Heart right ventricle (tissue), 16 donors: ENCODE measurements around the gene RNF40. TPM values are rescaled to one million over a fixed set of nuclear protein-coding genes. Genes with fewer than 3 reads are reported as not detected.
A peak's percentile ranks its signal among the peaks of the same experiment; 100 is the strongest.

Experiments
- ATAC-seq, 8 donors: fragments of 200-7000 bp; cut with Tn5 transposase; one replicate each; pipeline ENCODE4 v1.9.1; 2020; ENCODE audit warnings: mild to moderate bottlenecking in 8 of 8, moderate library complexity in 8 of 8, moderate number of reproducible peaks in 1 of 8
- DNase-seq, 2 donors: peaks; one replicate each; pipeline ENCODE4 v3.0.0-alpha.2; 2020
- H3K27ac ChIP-seq, 10 donors: fragments of 200-600 bp; sonication (generic) in 2 of 10; one replicate each; pipeline versions ENCODE4 v1.5.0 to v1.8.0; 2020 to 2022; ENCODE audit warnings: mild to moderate bottlenecking in 3 of 10
- H3K27me3 ChIP-seq, 7 donors: fragments of 200-600 bp; one replicate each; pipeline ENCODE4 v1.8.0; 2021 to 2022; ENCODE audit warnings: mild to moderate bottlenecking in 2 of 7
- H3K36me3 ChIP-seq, 9 donors: fragments of 200-600 bp; sonication (generic) in 1 of 9; one replicate each; pipeline versions ENCODE4 v1.5.0 to v1.8.0; 2020 to 2022; ENCODE audit warnings: mild to moderate bottlenecking in 2 of 9
- H3K4me1 ChIP-seq, 9 donors: fragments of 200-600 bp; sonication (generic) in 1 of 9; one replicate each; pipeline versions ENCODE4 v1.5.0 to v1.8.0; 2020 to 2022; ENCODE audit warnings: mild to moderate bottlenecking in 4 of 9
- H3K4me3 ChIP-seq, 10 donors: fragments of 200-600 bp; sonication (generic) in 2 of 10; one replicate each; pipeline versions ENCODE4 v1.5.0 to v1.8.0; 2020 to 2022; ENCODE audit warnings: mild to moderate bottlenecking in 7 of 10, moderate library complexity in 2 of 10
- H3K9me3 ChIP-seq, 11 donors: fragments of 200-600 bp in 10 of 11; sonication (generic) in 2 of 11; one replicate each; pipeline versions ENCODE4 v1.5.0 to v1.8.0; 2013 to 2022; ENCODE audit warnings: mild to moderate bottlenecking in 2 of 11, control low read depth in 1 of 11, moderate library complexity in 1 of 11
- WGBS, 2 donors: extraction: QIAGEN DNeasy Blood & Tissue Kit; methylation state at CpG; one replicate each; pipeline ENCODE4 v1.1.7; 2013; ENCODE audit warnings: inconsistent platforms in 1 of 2; 5-methylcytosine and 5-hydroxymethylcytosine counted together
- intact Hi-C, 10 donors: fragments of 100-400 bp; cut with DNase I; formaldehyde crosslinking; loops; one replicate each; pipeline versions ENCODE4 v1.11.1 to v1.14.2; 2022
- polyA plus RNA-seq, 2 donors: library from polyadenylated mRNA; stranded (reverse); fragments of 200-250 nt; gene quantifications; one replicate each; pipeline ENCODE4 v1.2.3, GENCODE V29; 2013
- total RNA-seq, 10 donors: library from RNA; stranded (reverse); fragmentation: NEBNext Ultra II Directional in 3 of 10; extraction: Animal tissue kit (Norgen Biotek cat#: 25700) in 3 of 10; gene quantifications; one replicate each; pipeline versions ENCODE4 v1.2.1 to v1.2.4, GENCODE V29; 2021 to 2023
- TF ChIP-seq, protein P1 (sequence below), 9 donors: fragments of 200-600 bp; sonication (generic) in 2 of 9; IDR thresholded peaks; one replicate each; pipeline versions ENCODE4 v1.5.0 to v1.8.0; 2021 to 2022; ENCODE audit warnings: antibody characterized with exemption in 9 of 9, mild to moderate bottlenecking in 5 of 9, moderate library complexity in 1 of 9
- donor health status: Arrhythmogenic right ventricular cardiomyopathy.
- donor health status: ischemic (EF 13 %, LVEDD 7.1; RV severe dilation, severe dysfunction).
- donor health status: healthy with polysubstance abuse.
- donor health status: DM: no; HTN: yes; CAD: no.
- donor health status: DM: no; HTN: no; CAD: no.
- donor health status: ischemic (EF 25% LVEDD 6.9; RV normal size, moderate dysfunction).
- donor health status: ischemic (EF 25% LVEDD 5.7; RV mildly dilated, moderate dysfunction).
- donor health status: healthy.
- donor health status: DM: yes; HTN: yes; CAD: no.
- donor health status: Ischemic cardiomyopathy.
- donor health status: ischemic (EF 35%, LVEDD 5.7; RV mildly dilated, moderate dysfunction).
- donor health status: nonischemic (EF 11% LVEDD 7.7; RV severe dilation, severe dysfunction).
- donor health status: DM: yes; HTN: yes; CAD: no.
- donor health status: PGD.
- donor health status: ischemic (EF 29% LVEDD 5.4; RV normal size, mild dysfunction).
- donor health status: nonischemic (EF 23%, LVEDD 6.1; RV moderate dilation, normal function).

The RNF40 gene
- total and polyA plus RNA-seq, 12 donors: 33.0 to 69.9 (median 42.6) TPM

GRCh38 chr16:30766933-30767284 is 4.8 kb downstream of the RNF40 start:
- ATAC-seq (peak in 6 of 8 donors; percentile 5 to 79 (median 62)), DNase-seq (no peak)
- 39 to 62% methylated on average over 4 of the region's 4 CpGs for WGBS, 2 donors
- H3K36me3 ChIP-seq: peaks cover 9 to 92% (median 77%) of the 10 kb centered on the region in 9 donors
- H3K4me3 ChIP-seq: no peak overlapping the region
- H3K27ac ChIP-seq: peak overlapping the region; percentile 1 to 81 (median 55)
- no peaks in the 10 kb centered on the region for H3K27me3 ChIP-seq
- TF ChIP-seq, protein P1, sequence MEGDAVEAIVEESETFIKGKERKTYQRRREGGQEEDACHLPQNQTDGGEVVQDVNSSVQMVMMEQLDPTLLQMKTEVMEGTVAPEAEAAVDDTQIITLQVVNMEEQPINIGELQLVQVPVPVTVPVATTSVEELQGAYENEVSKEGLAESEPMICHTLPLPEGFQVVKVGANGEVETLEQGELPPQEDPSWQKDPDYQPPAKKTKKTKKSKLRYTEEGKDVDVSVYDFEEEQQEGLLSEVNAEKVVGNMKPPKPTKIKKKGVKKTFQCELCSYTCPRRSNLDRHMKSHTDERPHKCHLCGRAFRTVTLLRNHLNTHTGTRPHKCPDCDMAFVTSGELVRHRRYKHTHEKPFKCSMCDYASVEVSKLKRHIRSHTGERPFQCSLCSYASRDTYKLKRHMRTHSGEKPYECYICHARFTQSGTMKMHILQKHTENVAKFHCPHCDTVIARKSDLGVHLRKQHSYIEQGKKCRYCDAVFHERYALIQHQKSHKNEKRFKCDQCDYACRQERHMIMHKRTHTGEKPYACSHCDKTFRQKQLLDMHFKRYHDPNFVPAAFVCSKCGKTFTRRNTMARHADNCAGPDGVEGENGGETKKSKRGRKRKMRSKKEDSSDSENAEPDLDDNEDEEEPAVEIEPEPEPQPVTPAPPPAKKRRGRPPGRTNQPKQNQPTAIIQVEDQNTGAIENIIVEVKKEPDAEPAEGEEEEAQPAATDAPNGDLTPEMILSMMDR (IDR thresholded peaks at IDR 0.05): no peak
- intact Hi-C loops: loop anchor here in 1 of 10 donors (10.0 kb wide), 1 partner anchor 62 kb away; no protein-coding TSS in a partner anchor
- no peaks in the 10 kb centered on the region for H3K9me3 ChIP-seq
- H3K4me1 ChIP-seq: peaks cover 17 to 54% (median 31%) of the 10 kb centered on the region in 9 donors

DNA sequence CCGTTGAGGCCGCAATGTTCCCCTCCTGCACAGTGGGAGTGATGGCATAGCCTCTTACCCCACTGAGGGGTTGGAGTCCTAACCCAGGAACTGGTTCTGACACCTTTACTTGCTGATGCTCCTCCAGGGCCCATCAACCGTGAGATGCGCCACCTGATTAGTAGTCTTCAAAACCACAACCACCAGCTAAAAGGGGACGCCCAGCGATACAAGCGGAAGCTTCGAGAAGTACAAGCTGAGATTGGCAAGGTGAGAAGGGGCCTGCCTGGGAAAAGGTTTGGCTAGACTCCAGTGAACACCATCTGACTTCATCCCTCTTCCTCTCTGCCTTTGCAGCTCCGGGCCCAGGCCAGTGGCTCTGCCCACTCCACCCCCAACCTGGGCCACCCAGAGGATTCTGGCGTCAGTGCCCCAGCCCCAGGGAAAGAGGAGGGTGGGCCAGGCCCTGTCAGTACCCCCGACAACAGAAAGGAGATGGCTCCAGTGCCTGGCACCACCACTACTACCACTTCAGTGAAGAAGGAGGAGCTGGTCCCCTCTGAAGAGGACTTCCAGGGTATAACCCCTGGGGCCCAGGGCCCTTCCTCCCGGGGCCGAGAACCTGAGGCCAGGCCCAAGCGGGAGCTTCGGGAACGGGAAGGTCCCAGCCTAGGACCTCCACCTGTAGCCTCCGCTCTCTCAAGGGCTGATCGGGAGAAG is 5.8 kb downstream of the RNF40 start:
- peak in 4 of 8 donors; percentile 7 to 35 (median 22) for ATAC-seq
- Histone ChIP-seq H3K36me3 (peaks cover 10 to 100% (median 86%) of the 10 kb centered on the region in 9 donors), H3K27me3 (no peaks in the 10 kb centered on the region), H3K4me1 (peaks cover 14 to 49% (median 28%) of the 10 kb centered on the region in 9 donors), H3K4me3 (no peak overlapping the region), H3K27ac (peak overlapping the region in 7 of 10 donors; percentile 33 to 81 (median 61)), H3K9me3 (no peaks in the 10 kb centered on the region)
- intact Hi-C loops: loop anchor here in 1 of 10 donors (10.0 kb wide), 1 partner anchor 63 kb away; no protein-coding TSS in a partner anchor
- TF ChIP-seq, protein P1 (IDR thresholded peaks at IDR 0.05): no peak
- 79 to 85% methylated on average over 18 of the region's 18 CpGs for WGBS, 2 donors
- no peak for DNase-seq

GRCh38 chr16:30768583-30769181 is 6.6 kb downstream of the RNF40 start:
- TF ChIP-seq, protein P1 (IDR thresholded peaks at IDR 0.05): no peak
- no peak overlapping the region for H3K4me3 ChIP-seq
- ATAC-seq (no peak), DNase-seq (no peak)
- 97% methylated on average over 23 of the region's 23 CpGs for WGBS, 2 donors
- H3K27ac ChIP-seq: peak overlapping the region in 3 of 10 donors; percentile 28 to 69 (median 61)
- peaks cover 10 to 100% (median 90%) of the 10 kb centered on the region in 9 donors for H3K36me3 ChIP-seq
- H3K9me3 ChIP-seq: no peaks in the 10 kb centered on the region
- intact Hi-C loops: loop anchor here in 1 of 10 donors (10.0 kb wide), 1 partner anchor 64 kb away; no protein-coding TSS in a partner anchor
- no peaks in the 10 kb centered on the region for H3K27me3 ChIP-seq
- peaks cover 6 to 42% (median 20%) of the 10 kb centered on the region in 9 donors for H3K4me1 ChIP-seq

DNA sequence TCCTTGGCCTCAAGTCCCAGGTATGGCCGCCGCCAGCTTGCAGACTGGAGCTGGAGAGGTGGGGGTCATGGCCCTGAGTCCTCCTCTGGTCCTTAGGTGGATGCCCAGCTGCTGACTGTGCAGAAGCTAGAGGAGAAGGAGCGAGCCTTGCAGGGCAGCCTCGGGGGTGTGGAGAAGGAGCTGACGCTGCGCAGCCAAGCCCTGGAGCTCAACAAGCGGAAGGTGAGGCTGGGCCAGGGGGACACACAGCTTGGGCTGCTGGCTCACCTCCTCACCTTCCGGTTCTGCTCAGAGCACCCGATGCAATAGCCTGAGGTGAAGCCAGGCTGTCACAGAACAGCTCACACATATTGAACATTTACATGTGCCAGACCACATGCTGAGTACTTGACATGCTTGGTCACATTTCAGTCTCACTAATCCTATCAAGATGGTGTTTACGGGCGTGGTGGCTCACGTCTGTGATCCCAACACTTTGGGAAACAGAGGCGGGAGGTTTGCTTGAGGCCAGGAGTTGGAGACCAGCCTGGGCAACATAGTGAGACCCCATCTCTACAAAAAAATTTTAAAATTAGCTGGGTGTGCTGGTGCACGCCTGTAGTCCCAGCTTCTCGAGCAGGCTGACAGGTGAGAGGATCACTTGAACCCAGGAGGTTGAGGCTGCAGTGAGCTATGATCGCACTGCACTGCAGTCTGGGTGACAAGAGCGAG is 7.4 kb downstream of the RNF40 start:
- no peak overlapping the region for H3K4me3 ChIP-seq
- H3K9me3 ChIP-seq: no peaks in the 10 kb centered on the region
- no peak for DNase-seq
- ATAC-seq: no peak
- no peak overlapping the region for H3K27ac ChIP-seq
- WGBS, 2 donors: 94% methylated on average over 17 of the region's 17 CpGs
- TF ChIP-seq, protein P1 (IDR thresholded peaks at IDR 0.05): no peak
- peaks cover 6 to 42% (median 22%) of the 10 kb centered on the region in 9 donors for H3K4me1 ChIP-seq
- intact Hi-C loops: loop anchor here in 1 of 10 donors (10.0 kb wide), 1 partner anchor 65 kb away; no protein-coding TSS in a partner anchor
- H3K27me3 ChIP-seq: no peaks in the 10 kb centered on the region
- H3K36me3 ChIP-seq: peaks cover 8 to 100% (median 90%) of the 10 kb centered on the region in 9 donors
